Skeletal muscle satellite cell (primary cell): ENCODE data around the gene EDN2.

ENCODE experiments used
- H3K27me3 ChIP-seq: 2 replicates; pipeline ENCODE4 v1.7.0; 2013; ENCODE audit warnings: low read length; ENCODE audit not compliant: control insufficient read depth, insufficient read depth
- H3K36me3 ChIP-seq: 2 replicates; pipeline ENCODE4 v1.7.0; 2013; ENCODE audit warnings: mild to moderate bottlenecking, control low read depth, low read length; ENCODE audit not compliant: insufficient read depth
- H3K4me1 ChIP-seq: 2 replicates; pipeline ENCODE4 v1.7.0; 2013; ENCODE audit warnings: low read length; ENCODE audit not compliant: control insufficient read depth, insufficient read depth
- H3K4me2 ChIP-seq: 2 replicates; pipeline ENCODE4 v1.7.0; 2013; ENCODE audit warnings: mild to moderate bottlenecking, low read length
- H3K4me3 ChIP-seq: 2 replicates; pipeline ENCODE4 v1.7.0; 2013; ENCODE audit warnings: low read length
- H3K9ac ChIP-seq: 2 replicates; pipeline ENCODE4 v1.7.0; 2013; ENCODE audit warnings: mild to moderate bottlenecking, low read depth, low read length, moderate library complexity
- H3K9me3 ChIP-seq: replicated peaks from 2 replicates; pipeline ENCODE4 v1.7.0; 2013; ENCODE audit warnings: mild to moderate bottlenecking, control low read depth, low read length

Gene EDN2

GRCh38 chr1:41479000-41479807 lies 5.3 kb downstream of the EDN2 start:
- H3K4me3 ChIP-seq = no peak overlapping the region
- H3K9me3 ChIP-seq = no peaks in the 10 kb centered on the region
- H3K4me2 ChIP-seq = no peak overlapping the region
- no peaks in the 10 kb centered on the region for H3K36me3 ChIP-seq
- peaks cover 3% of the 10 kb centered on the region for H3K4me1 ChIP-seq
- H3K9ac ChIP-seq = no peak overlapping the region
- peaks cover 7% of the 10 kb centered on the region for H3K27me3 ChIP-seq

GRCh38 chr1:41478118-41478748 lies 6.2 kb downstream of the EDN2 start:
- Histone ChIP-seq H3K4me1 (peaks cover 3% of the 10 kb centered on the region), H3K9ac (no peak overlapping the region), H3K27me3 (peaks cover 7% of the 10 kb centered on the region), H3K4me3 (no peak overlapping the region), H3K36me3 (no peaks in the 10 kb centered on the region), H3K9me3 (no peaks in the 10 kb centered on the region), H3K4me2 (no peak overlapping the region)

GRCh38 chr1:41476807-41477361 lies 7.6 kb downstream of the EDN2 start:
- Histone ChIP-seq H3K4me3 (no peak overlapping the region), H3K9ac (no peak overlapping the region), H3K27me3 (peaks cover 7% of the 10 kb centered on the region), H3K36me3 (no peaks in the 10 kb centered on the region), H3K4me2 (no peak overlapping the region), H3K4me1 (no peaks in the 10 kb centered on the region), H3K9me3 (no peaks in the 10 kb centered on the region)

GRCh38 chr1:41475859-41476567 lies 8.5 kb downstream of the EDN2 start:
- Histone ChIP-seq H3K9ac (no peak overlapping the region), H3K36me3 (no peaks in the 10 kb centered on the region), H3K4me1 (no peaks in the 10 kb centered on the region), H3K4me3 (no peak overlapping the region), H3K9me3 (no peaks in the 10 kb centered on the region), H3K27me3 (peaks cover 7% of the 10 kb centered on the region), H3K4me2 (no peak overlapping the region)

- Histone ChIP-seq H3K27me3 (peaks cover 4% of the 10 kb centered on the region), H3K4me3 (no peak overlapping the region), H3K4me1 (no peaks in the 10 kb centered on the region), H3K9ac (no peak overlapping the region), H3K36me3 (no peaks in the 10 kb centered on the region), H3K9me3 (no peaks in the 10 kb centered on the region), H3K4me2 (no peak overlapping the region)
Observed at GRCh38 chr1:41475346-41475745, 9.1 kb downstream of the EDN2 start.

GRCh38 chr1:41474490-41475271 lies 9.8 kb downstream of the EDN2 start:
- Histone ChIP-seq H3K9me3 (no peaks in the 10 kb centered on the region), H3K4me3 (no peak overlapping the region), H3K27me3 (no peaks in the 10 kb centered on the region), H3K9ac (no peak overlapping the region), H3K4me1 (no peaks in the 10 kb centered on the region), H3K36me3 (no peaks in the 10 kb centered on the region), H3K4me2 (no peak overlapping the region)

- Histone ChIP-seq H3K36me3 (no peaks in the 10 kb centered on the region), H3K4me3 (no peak overlapping the region), H3K9me3 (no peaks in the 10 kb centered on the region), H3K27me3 (no peaks in the 10 kb centered on the region), H3K4me2 (no peak overlapping the region), H3K9ac (no peak overlapping the region), H3K4me1 (no peaks in the 10 kb centered on the region)
Observed at GRCh38 chr1:41473738-41474362, 10.6 kb downstream of the EDN2 start.

- no peak overlapping the region for H3K9ac ChIP-seq
- no peaks in the 10 kb centered on the region for H3K4me1 ChIP-seq
- no peak overlapping the region for H3K4me3 ChIP-seq
- H3K36me3 ChIP-seq = no peaks in the 10 kb centered on the region
- no peaks in the 10 kb centered on the region for H3K9me3 ChIP-seq
- no peaks in the 10 kb centered on the region for H3K27me3 ChIP-seq
- no peak overlapping the region for H3K4me2 ChIP-seq
Observed at GRCh38 chr1:41471658-41472057, 12.8 kb downstream of the EDN2 start.

GRCh38 chr1:41469706-41470105 lies 14.8 kb downstream of the EDN2 start:
- Histone ChIP-seq H3K9ac (no peak overlapping the region), H3K4me2 (no peak overlapping the region), H3K27me3 (no peaks in the 10 kb centered on the region), H3K36me3 (no peaks in the 10 kb centered on the region), H3K4me3 (no peak overlapping the region), H3K9me3 (no peaks in the 10 kb centered on the region), H3K4me1 (peaks cover 6% of the 10 kb centered on the region)

- Histone ChIP-seq H3K27me3 (no peaks in the 10 kb centered on the region), H3K4me1 (peaks cover 6% of the 10 kb centered on the region), H3K36me3 (no peaks in the 10 kb centered on the region), H3K4me2 (no peak overlapping the region), H3K4me3 (no peak overlapping the region), H3K9me3 (no peaks in the 10 kb centered on the region), H3K9ac (no peak overlapping the region)
Observed at GRCh38 chr1:41468122-41468762, 16.2 kb downstream of the EDN2 start.
